HG03565 (cell line): ENCODE results near the gene TULP3.
"Not testable (repeated sequence)": the region's sequence is repeated elsewhere in the genome, so short reads cannot be mapped to it uniquely, and the experiment has no call there.

Source experiments
- ATAC-seq: cut with Tn5 transposase; IDR thresholded peaks from one replicate; pipeline ENCODE4 v1.9.1; 2021; ENCODE audit warnings: mild to moderate bottlenecking, moderate library complexity; ENCODE audit not compliant: unreplicated experiment

TULP3 gene

DNA sequence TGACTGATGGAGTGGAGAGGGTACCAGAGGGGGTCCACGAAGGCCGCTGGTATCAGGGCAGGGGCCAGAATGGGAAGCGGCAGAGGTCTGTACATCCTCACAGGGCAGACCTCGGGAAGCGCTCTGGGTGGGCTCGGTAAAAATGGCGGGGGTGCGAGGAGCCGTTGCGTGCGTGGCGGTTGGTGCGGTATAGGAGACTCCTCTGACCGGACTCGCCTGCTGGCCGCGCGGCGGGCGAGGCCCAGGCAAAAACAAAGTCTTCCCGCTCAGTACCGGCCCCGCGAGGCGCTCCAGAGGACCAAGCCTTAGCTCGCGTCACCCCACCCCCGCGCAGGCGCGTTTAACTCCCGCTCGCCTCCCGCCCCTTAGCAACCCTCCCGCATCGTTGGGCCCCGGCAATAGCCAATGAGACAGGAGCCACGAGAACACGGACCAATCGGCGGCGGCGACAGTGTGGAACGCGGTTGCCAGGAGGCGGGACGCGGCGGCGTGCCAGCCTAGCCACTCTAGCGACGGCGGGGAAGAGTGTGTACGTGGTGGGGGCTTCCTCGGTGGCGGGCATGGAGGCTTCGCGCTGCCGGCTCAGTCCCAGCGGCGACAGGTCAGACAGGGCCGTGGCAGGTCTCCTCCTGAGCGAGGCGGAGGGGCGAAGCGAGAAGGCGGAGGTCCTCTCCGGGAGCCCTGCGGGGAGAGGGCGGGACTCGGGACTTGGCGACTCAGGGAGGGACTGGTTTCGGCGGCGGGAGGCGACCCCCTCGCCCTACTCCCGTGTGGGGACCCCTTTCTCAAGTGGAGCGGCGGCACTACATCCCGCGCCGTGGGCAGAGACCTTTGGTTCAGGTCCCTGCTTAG lies at the start of gene TULP3:
Gene TULP3 (plus strand): TSS at position 504 of the 852 bp plus-strand sequence. CDS start 57 bp downstream, at position 561.
- ATAC-seq: peak; percentile 89

DNA sequence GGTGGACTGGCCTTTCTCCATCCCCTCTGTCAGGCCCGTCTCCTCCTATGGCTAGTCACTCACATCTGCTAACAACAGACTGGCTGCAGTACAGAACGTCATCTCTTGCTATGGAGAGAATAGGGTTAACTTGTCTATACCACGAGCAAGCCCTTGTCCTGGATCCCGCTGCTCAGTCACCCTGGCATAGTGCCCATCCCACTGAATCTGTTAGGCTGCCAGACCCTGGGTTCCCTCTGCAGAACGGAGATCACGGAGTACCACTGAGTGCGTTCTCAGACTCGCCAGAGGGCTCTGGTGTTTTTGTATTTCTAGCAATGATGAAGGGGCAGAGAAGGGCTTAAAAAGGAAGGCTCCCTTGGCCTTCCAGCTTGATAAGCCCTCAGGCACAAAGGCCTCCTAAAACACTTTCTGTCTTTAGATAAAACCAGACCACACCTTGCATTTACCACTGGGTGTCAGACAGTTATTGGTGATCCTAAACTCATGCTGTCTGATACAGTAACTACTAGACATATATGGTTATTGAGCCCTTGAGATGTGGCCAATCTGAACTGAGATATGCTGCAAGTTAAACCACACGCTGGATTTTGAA lies 49.5 kb upstream of the TULP3 start:
- no peak for ATAC-seq

- no peak for ATAC-seq
These were observed 47.7 kb upstream of the TULP3 start for GRCh38 chr12:2842948-2843347.

DNA sequence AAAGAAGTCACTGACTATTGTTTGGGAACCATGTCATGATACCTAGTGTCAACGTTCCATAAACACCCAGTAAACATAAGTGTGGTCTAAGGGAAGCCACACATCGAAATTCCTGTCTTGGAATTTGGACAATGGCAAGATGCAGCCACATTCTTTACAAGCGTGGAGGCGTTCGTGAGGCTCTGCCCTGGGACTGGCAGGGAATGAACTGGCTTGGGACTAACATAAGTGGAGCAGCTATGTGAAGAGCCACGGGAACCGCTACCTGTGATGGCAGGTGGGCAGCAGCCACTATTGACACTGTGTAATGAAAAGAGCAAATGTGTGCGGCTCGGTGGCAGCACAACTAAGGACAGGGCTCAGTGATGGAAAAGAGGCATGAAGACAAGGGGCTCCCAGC lies 45.9 kb upstream of the TULP3 start:
- no peak for ATAC-seq

DNA sequence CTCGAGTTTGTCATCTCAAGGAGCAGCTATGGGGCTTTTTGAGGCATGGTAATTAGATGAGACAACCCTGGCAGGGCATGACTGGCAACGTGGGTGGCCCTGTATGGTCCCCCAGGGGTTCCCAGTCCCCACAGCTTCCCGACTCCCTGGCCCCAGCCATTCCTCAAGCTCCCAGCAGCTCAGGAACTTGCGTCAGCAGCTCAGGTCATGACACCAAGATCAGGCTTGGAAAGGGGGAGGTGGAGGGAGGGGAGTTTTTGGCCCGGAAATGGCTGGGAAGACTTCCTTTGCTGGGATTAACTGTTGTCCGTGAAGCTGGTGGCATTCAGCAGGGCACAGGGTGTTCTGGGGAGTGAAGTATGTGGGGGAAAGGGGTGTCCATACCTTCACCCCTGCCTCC lies 45.4 kb upstream of the TULP3 start:
- ATAC-seq: no peak

DNA sequence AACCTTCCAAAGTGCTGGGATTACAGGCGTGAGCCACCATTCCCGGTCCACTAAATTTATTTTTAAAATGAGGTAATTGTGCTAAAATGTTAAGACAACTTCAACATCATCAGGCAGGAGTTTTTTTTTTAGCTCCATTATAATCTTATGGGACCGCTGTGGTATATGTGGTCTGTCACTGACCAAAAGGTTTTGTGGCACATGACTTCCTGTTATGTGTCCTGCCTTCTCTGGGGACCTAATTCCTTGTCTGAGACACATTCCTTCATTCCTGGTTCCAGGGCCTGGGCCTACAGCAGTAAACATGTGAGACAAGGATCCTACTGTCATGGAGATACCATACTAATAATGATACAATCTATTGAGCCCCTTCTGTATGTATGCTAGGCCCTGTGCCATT lies 38.8 kb upstream of the TULP3 start:
- ATAC-seq: no peak

GRCh38 chr12:2853626-2854025 lies 37.1 kb upstream of the TULP3 start:
- ATAC-seq: no peak

DNA sequence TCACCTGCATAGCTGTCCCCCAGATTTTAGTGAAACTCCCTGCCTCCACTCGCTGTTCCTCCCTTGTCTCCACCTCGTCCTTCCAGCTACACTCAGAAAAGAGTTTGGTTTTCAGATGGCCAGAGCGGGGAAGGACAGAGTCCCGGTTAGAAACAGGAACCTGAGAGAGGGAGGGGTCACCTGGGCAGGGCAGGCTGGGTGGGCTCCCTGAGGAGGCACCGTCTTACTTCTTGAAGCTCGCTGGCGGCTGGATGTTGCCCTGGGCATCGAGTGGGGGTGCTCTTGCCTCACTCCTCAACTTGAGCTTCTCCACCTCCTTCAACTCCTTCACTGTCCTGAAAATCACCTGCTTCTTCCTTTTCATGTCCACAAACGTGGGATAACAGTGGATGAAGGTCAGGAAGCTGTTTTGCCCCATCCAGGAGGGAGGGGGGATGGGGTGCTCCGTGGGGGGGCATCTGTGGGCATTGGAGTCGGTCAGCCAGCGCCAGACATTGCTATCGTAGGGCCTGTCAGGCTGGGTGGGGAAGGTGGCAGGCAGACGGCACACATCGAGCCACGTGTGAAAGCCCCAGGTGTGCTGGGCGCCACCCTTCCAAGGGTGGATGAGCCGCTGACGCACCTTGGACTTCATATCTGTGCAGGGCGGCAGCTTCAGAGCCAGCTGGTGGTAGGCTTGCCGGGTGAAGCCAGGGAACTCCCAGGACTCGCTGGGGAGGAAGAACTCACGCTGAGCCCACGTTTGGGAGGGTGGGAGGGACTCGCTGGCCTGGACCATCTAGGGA lies 35.8 kb upstream of the TULP3 start:
- no peak for ATAC-seq

DNA sequence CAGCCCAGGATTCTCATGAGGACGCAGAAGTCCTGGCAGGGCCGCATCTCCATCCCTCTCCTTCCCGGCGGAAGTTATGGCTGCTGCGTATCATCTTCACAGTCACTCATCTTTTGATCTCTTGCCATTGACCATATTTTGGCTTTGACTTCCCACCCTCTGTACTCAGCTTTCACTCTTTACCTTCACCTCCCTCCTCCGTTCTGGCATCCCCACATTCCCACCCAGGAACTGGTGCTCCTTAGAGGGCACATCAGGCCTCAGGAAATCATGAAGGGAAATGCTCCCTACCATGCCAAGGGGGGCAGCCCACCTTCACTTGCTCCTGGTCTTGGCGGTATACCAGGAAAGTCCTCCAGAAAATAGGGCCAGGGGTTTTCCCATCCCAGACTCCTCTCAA lies 35.1 kb upstream of the TULP3 start:
- no peak for ATAC-seq

- no peak for ATAC-seq
These were observed 34.6 kb upstream of the TULP3 start for GRCh38 chr12:2856051-2856450.

DNA sequence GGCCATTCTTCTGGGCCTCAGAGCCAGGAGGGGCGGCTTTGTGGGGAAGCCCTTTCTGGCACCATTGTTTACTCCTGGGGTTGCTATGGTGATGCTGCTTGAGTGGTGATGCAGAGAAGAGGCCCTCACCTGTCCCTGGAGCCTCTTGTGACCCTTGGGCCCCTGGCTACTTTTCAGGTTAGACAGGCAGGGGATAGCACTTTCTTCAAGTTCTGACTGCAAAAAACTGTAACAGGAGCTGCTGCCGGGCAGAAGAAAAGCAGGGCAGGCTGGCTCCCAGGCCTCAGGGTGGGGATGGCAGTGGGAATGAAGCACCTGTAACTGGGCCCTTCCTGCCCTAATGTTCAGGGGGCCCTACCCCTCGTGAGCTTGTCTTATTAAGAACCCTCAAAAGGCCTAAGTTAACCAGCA lies 33.7 kb upstream of the TULP3 start, which contains the start of gene TEX52:
Gene TEX52 (minus strand): TSS at position 19 of the 411 bp plus-strand sequence. CDS start 13 bp downstream, at position 6.
- ATAC-seq: no peak

GRCh38 chr12:2857576-2857975 lies 33.1 kb upstream of the TULP3 start:
- ATAC-seq: no peak

DNA sequence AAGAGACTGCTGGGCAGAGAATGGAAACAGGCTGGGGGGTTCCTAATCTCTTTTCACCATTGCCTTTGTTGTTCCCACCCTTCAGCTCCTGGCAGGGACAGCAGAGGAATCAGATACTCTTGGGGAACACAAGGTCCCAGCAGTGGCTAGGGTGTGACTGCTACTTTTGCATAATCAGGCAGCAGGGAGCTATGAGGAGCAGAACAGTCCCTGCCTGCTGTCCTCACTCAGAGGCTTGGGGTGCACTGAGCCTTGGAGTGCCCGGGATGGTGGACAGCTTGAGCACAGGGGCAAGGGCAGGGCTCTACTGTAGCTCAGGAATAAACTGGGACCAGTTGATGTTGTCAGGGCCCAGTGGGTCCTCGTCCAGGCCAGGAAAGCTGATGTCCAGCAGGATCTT lies 32.4 kb upstream of the TULP3 start:
- ATAC-seq: no peak

GRCh38 chr12:2858944-2859421 lies 31.7 kb upstream of the TULP3 start:
- no peak for ATAC-seq

- no peak for ATAC-seq
These were observed 30.5 kb upstream of the TULP3 start for GRCh38 chr12:2860170-2860569.

- ATAC-seq: no peak
These were observed 27.8 kb upstream of the TULP3 start for GRCh38 chr12:2862876-2863275.

DNA sequence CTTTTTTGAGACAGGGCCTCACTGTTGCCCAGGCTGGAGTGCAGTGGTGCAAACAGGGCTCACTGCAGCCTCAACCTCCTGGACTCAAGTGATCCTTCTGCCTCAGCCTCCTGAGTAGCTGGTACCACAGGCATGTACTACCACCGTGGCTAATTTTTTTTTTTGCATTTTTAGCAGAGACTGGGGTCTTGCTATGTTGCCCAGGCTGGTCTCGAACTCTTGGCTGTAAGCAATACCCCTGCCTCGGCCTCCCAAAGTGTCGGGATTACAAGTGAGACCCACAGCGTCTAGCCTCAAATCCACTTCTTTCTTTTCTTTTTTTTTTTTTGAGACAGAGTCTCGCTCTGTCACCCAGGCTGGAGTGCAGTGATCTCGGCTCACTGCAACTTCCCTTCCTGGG lies 27.3 kb upstream of the TULP3 start:
- not testable (repeated sequence) for ATAC-seq

DNA sequence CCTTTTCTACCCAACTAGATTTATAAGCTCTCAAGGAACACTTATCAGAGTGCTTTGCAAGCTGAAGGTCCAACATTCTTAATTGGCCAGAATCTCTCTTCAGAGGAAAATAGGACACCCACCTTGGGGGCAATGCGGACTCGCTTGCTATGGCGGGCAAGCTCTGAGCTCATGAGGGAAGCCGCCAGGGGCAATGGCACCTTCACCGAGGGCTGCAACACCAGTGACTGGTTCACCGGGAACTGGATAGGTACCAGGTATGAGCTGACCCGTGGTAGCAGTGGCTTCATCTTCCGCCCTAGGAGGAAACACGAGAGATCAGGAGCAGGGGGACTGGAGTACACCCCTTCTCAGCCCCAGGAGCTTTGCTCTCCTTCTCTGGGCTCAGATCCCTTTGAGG lies 26.5 kb upstream of the TULP3 start:
- ATAC-seq: no peak

- not testable (repeated sequence) for ATAC-seq
These were observed 21.6 kb upstream of the TULP3 start for GRCh38 chr12:2868986-2869632.

GRCh38 chr12:2876431-2877046 lies 14.2 kb upstream of the TULP3 start:
- ATAC-seq: peak; percentile 29
